ENCODE data around the gene VAPB.

Gene VAPB

GRCh38 chr20:58483051-58483450, 94.0 kb downstream of the VAPB start:
- no peak for DNase-seq (ENCODE audit: low read depth)

- no peak for DNase-seq (ENCODE audit: low read depth)
These were observed 94.4 kb downstream of the VAPB start for GRCh38 chr20:58483470-58483869.

DNA sequence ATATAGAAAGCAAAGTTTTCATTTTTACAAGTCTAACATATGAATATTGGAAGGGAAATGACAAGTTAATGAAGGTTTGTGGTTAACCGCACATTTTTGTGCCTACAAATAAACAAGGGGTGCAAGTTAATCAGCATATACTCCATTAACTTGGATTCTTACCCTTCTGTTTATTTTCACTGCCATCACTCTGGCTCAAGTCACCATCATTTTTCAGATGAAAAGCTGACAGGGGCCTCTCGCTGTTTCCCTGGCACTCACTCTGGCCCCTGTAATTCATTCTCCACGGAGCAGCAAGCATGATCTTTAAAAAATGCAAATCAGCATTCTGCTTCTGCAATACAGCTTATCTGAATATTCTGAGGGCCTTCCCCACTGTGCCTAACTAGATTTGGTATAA, 96.4 kb downstream of the VAPB start:
- DNase-seq (ENCODE audit: low read depth): no peak

- no peak for DNase-seq (ENCODE audit: low read depth)
These were observed 97.2 kb downstream of the VAPB start for GRCh38 chr20:58486207-58486606.

DNA sequence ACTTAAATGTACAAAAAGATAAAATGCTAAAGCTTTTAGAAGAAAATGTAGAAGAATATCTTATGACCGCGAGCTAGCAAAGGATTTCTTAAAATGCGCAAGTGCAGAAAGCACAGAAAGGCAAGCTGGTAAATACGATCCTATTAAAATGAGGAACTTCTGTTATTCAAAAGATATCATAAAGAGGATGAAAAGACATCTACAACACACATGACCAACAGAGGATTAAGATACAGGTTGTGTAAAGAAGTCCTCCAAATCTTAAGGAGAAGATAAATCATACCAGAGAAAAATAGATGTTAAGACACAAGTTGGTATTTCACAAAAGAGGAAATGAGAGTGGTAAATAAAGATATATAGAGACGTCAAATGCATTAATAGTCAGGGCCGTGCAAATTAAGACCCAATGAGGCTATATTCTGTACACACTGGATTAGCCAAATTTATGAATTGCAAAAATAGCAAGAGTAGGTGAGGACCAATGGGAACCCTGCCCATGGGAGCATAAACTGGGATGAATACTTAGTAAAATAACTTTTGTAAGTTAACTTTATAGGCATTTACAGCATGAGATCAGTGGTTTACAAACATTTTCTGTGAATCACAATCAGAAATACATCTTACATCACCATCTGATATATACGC, 103.2 kb downstream of the VAPB start:
- no peak for DNase-seq (ENCODE audit: low read depth)

DNA sequence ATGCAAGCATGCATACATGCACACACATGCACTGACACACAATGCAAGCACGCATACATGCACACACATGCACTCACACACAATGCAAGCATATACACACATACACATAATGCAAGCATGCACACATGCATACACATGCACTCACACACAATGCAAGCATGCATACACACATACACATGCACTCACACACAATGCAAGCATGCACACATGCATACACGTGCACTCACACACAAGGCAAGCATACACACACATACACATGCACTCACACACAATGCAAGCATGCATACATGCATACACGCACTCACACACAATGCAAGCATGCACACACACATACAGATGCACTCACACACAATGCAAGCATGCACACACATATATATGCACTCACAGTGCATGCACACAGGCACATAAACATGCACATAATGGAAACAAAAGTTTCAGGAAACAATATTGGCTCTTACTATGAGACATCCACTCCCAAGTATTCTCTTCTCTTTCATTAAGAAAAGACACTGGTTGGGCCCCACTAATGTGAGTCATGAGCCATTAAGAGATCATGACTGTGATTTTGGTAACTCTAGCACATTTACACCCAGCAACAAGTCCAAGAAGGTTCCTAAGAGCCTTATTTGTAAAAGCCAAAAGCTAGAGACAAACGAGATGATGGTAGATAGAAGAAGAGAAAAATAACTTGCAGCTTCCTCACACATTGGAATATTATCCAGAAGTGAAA, 103.9 kb downstream of the VAPB start:
- no peak for DNase-seq (ENCODE audit: low read depth)

- no peak for DNase-seq (ENCODE audit: low read depth)
These were observed 106.0 kb downstream of the VAPB start for GRCh38 chr20:58494923-58495622.

GRCh38 chr20:58495623-58496428, 106.8 kb downstream of the VAPB start:
- DNase-seq (ENCODE audit: low read depth): no peak

GRCh38 chr20:58496429-58496769, 107.4 kb downstream of the VAPB start:
- DNase-seq (ENCODE audit: low read depth): no peak

DNA sequence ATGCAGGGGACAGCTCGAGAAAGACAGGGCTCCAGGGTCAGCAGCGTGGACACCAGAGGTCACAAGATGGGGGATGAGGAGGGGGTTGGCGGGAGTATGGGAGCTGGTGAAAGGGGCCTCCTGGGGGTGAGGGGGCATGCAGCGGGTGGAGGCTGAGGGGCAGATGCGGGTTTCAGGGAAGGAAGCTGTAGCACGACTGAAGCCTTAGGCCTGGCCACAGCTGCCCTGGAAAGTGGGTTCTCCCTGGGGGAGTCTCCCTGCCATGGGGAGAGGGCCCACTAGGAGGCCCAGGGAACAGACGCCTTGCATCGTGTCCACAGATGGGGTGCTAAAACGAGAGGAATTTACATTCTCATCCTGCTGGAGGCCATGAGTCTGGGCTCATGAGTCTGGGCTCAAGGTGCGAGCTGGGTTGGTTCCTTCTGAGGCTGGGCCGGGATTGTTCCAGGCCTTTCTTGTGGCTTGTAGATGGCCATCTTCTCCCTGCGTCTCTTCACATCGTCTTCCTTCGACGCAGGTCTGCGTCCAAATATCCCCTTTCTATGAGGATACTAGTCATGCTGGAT, 108.1 kb downstream of the VAPB start:
- DNase-seq (ENCODE audit: low read depth): no peak

DNA sequence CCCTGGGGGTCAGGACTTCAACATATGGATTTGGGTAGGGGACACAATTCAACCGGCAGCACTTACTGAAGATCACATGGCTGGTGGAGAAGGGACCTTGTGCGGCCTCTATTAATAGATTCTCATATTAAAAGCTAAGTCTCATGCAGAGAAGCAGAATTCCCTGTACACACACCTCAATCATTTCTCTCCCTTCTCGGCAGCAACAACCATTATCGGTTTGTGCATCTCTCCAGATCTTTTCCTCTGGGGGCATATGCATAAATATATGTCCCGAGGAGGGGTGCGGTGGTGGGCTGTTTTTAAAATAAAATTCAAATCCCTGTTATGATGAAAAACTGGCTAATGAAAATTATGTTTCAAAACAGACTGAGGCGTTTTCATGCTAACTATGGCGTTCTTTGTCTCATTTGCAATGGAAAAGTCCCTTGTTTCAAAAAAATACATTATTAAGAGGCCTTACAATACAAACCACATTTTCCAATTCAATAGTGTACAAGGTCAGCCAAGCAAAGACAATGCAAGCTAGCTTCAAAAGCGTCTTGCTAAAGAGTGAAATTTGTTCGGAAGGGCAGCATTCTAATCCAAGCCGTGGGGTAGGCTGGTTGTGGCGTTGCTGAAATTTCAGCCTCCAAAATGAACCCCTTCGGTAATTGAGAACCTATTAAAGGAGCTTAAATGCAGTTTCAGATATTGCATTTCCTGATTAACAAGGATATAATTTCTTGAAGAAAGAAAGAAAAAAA, 108.9 kb downstream of the VAPB start:
- DNase-seq (ENCODE audit: low read depth): no peak

GRCh38 chr20:58498470-58499068, 109.5 kb downstream of the VAPB start:
- no peak for DNase-seq (ENCODE audit: low read depth)

DNA sequence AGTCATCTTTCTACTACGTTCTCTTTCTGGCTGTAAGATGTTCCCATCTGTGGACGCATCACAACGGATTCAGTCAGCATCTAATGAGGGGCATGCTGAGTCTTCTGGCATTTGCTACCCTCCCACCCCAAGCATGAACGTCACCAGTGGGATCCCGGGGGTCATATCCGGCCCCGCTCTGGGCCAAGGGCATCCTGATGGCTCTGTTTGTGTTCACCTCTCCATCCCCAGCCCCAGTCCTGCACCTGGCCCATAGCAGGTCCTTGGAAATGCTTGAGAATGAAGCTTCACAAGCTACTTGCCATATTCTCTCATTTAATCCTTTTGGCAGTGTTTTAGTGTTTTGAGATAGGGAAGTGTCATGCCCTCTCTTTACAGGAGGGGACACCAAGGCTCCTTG, 111.2 kb downstream of the VAPB start:
- no peak for DNase-seq (ENCODE audit: low read depth)
